ENCODE data around the gene POMP.

The POMP gene

GRCh38 chr13:28658796-28659620 lies at the start of gene POMP:
Gene POMP (plus strand): TSS chr13:28659130. CDS start chr13:28659185, 55 bp downstream.
- peak within 1 kb of the TSS; percentile 75 for H3K27ac ChIP-seq

DNA sequence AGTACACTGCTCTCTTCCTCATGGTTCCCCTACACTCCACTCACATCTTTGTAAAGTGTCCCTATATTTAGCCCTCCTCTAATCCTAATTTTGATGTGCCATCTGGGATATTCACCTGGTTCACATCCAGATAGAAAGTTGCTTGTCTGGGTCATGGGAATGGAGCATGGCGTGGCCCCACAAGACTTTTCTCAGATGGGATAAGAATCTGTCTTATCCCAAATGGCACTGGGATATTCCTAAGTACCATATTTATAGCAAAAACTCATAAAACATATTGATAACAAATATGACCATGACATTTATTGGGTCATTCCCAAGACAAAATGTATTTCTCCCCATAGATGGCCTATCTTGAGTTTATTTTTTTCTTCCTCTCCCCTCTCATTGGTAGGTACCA lies 49.5 kb upstream of the POMP start:
- no peak overlapping the region for H3K27ac ChIP-seq
- TF ChIP-seq ZFX (IDR thresholded peaks at IDR 0.05; ENCODE audit: borderline replicate concordance) (no peak), CTCF (IDR thresholded peaks at IDR 0.05) (no peak)

More at GRCh38 chr13:28658796-28659620, at the start of gene POMP:
- TF ChIP-seq ZFX (IDR thresholded peaks at IDR 0.05; ENCODE audit: borderline replicate concordance) (no peak), CTCF (IDR thresholded peaks at IDR 0.05) (no peak)

GRCh38 chr13:28609926-28610325 lies 49.0 kb upstream of the POMP start:
- TF ChIP-seq CTCF (IDR thresholded peaks at IDR 0.05): no peak
- TF ChIP-seq ZFX (IDR thresholded peaks at IDR 0.05; ENCODE audit: borderline replicate concordance): no peak
- no peak overlapping the region for H3K27ac ChIP-seq

DNA sequence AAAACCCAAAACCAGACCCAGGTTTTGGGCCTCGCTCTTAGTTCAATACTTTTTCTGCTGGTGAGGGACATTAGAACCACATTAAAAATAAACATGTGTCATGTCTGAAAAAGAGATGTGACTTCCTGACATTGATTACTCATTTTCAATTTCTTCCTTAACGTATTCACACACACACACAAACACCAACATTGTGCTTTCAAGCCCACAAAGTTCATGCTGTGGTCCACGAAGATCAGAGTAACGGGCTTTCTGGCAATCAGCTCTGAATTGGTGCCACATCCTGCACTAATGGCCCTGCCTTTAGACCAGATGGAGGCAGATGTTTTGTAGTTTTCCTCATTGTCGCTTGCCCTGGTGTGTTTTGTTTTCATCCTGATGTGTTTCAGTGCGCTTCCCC lies 47.9 kb upstream of the POMP start:
- H3K27ac ChIP-seq: no peak overlapping the region
- TF ChIP-seq ZFX (IDR thresholded peaks at IDR 0.05; ENCODE audit: borderline replicate concordance) (no peak), CTCF (IDR thresholded peaks at IDR 0.05) (no peak)

GRCh38 chr13:28611654-28612131 lies 47.2 kb upstream of the POMP start:
- H3K27ac ChIP-seq: no peak overlapping the region
- TF ChIP-seq ZFX (IDR thresholded peaks at IDR 0.05; ENCODE audit: borderline replicate concordance) (no peak), CTCF (IDR thresholded peaks at IDR 0.05) (no peak)

- no peak for TF ChIP-seq CTCF (IDR thresholded peaks at IDR 0.05)
- no peak for TF ChIP-seq ZFX (IDR thresholded peaks at IDR 0.05; ENCODE audit: borderline replicate concordance)
These were observed 45.4 kb upstream of the POMP start for GRCh38 chr13:28613562-28613961.

GRCh38 chr13:28615916-28616446 lies 42.9 kb upstream of the POMP start:
- H3K27ac ChIP-seq: no peak overlapping the region
- TF ChIP-seq CTCF (IDR thresholded peaks at IDR 0.05) (no peak), ZFX (IDR thresholded peaks at IDR 0.05; ENCODE audit: borderline replicate concordance) (no peak)

More at GRCh38 chr13:28613562-28613961, 45.4 kb upstream of the POMP start:
- no peak overlapping the region for H3K27ac ChIP-seq

Data from 22Rv1 (cell line).